ENCODE data around the gene ANKRD36B. TPM values are rescaled to one million over a fixed set of nuclear protein-coding genes. Genes with fewer than 3 reads are reported as not detected.

The ANKRD36B gene
- 20.2 and 24.6 TPM in 2 replicates for total RNA-seq

GRCh38 chr2:97589598-97590510 lies at the start of gene ANKRD36B:
Gene ANKRD36B, minus strand, starts transcription at chr2:97589877. Its CDS starts 192 bp downstream, at chr2:97589685.

Other genes with a start within 250 kb of the ANKRD36B start
- gene COX5B, start 56.2 kb upstream of the ANKRD36B start, total RNA-seq, result 166 and 211 TPM in 2 replicates
- gene ACTR1B, start 74.2 kb upstream of the ANKRD36B start, total RNA-seq, result 61.6 and 72.0 TPM in 2 replicates
- 2.5 and 2.9 TPM in 2 replicates for gene C2orf92, start 79.8 kb upstream of the ANKRD36B start, total RNA-seq
- gene ZAP70, start 123.7 kb upstream of the ANKRD36B start, total RNA-seq, result 0.13 TPM in 1 of 2 replicates, not detected in the other